G401 (cell line): ENCODE data around the gene PSMD11. TPM values are rescaled to one million over a fixed set of nuclear protein-coding genes. Genes with fewer than 3 reads are reported as not detected.

Experiments used
- DNase-seq: peaks from one replicate; pipeline ENCODE4 v3.0.0-alpha.2; 2015; ENCODE audit warnings: low spot score
- in situ Hi-C: cut with HindIII; loops from 2 replicates; pipeline ENCODE4 v1.10.0; 2016; ENCODE audit warnings: low sequenced_read_pairs, mixed read lengths
- total RNA-seq: library from RNA; depleted of rRNA; stranded (reverse); fragments of >200 nt; shearing (Covaris generic); gene quantifications from 2 replicates; pipeline ENCODE4 v1.2.3, GENCODE V29; 2014

Gene PSMD11
- total RNA-seq, 1 experiment from 2014 or later: 214 TPM

GRCh38 chr17:32502710-32503109 lies 58.4 kb downstream of the PSMD11 start:
- DNase-seq: no peak
- in situ Hi-C loops: no loop called here

- in situ Hi-C loops: no loop called here
- DNase-seq: no peak
Measured at GRCh38 chr17:32503251-32504165, 59.2 kb downstream of the PSMD11 start.

- in situ Hi-C loops: no loop called here
Measured at GRCh38 chr17:32504166-32504990, 60.1 kb downstream of the PSMD11 start.

GRCh38 chr17:32508926-32509325 lies 64.6 kb downstream of the PSMD11 start:
- no peak for DNase-seq
- in situ Hi-C loops: no loop called here

More at GRCh38 chr17:32504166-32504990, 60.1 kb downstream of the PSMD11 start:
- DNase-seq: no peak

- in situ Hi-C loops: no loop called here
Measured at GRCh38 chr17:32510466-32510865, 66.2 kb downstream of the PSMD11 start.

GRCh38 chr17:32512328-32512727 lies 68.0 kb downstream of the PSMD11 start:
- DNase-seq: no peak
- in situ Hi-C loops: no loop called here

More at GRCh38 chr17:32510466-32510865, 66.2 kb downstream of the PSMD11 start:
- DNase-seq: no peak

GRCh38 chr17:32513579-32513978 lies 69.3 kb downstream of the PSMD11 start:
- in situ Hi-C loops: no loop called here
- no peak for DNase-seq

GRCh38 chr17:32514606-32515005 lies 70.3 kb downstream of the PSMD11 start:
- no peak for DNase-seq
- in situ Hi-C loops: no loop called here

- no peak for DNase-seq
- in situ Hi-C loops: no loop called here
Measured at GRCh38 chr17:32515677-32516383, 71.5 kb downstream of the PSMD11 start.

GRCh38 chr17:32516450-32516849 lies 72.1 kb downstream of the PSMD11 start:
- in situ Hi-C loops: no loop called here

GRCh38 chr17:32516940-32517701 lies 72.8 kb downstream of the PSMD11 start:
- in situ Hi-C loops: no loop called here
- peak; percentile 45 for DNase-seq

More at GRCh38 chr17:32516450-32516849, 72.1 kb downstream of the PSMD11 start:
- DNase-seq: peak; percentile 30

- in situ Hi-C loops: no loop called here
- no peak for DNase-seq
Measured at GRCh38 chr17:32517982-32518381, 73.7 kb downstream of the PSMD11 start.

GRCh38 chr17:32518646-32519227 lies 74.4 kb downstream of the PSMD11 start:
- in situ Hi-C loops: no loop called here
- DNase-seq: no peak

- in situ Hi-C loops: no loop called here
- DNase-seq: peak; percentile 75
Measured at GRCh38 chr17:32519228-32520103, 75.2 kb downstream of the PSMD11 start.

- peak; percentile 61 for DNase-seq
- in situ Hi-C loops: no loop called here
Measured at GRCh38 chr17:32520104-32520701, 75.9 kb downstream of the PSMD11 start.

GRCh38 chr17:32520737-32521404 lies 76.6 kb downstream of the PSMD11 start:
- DNase-seq: no peak
- in situ Hi-C loops: no loop called here
